ENCODE measurements around the gene HORMAD1.
"Not testable (repeated sequence)": the region's sequence is repeated elsewhere in the genome, so short reads cannot be mapped to it uniquely, and the experiment has no call there.

Gene HORMAD1

GRCh38 chr1:150696995-150697927 lies 23.4 kb downstream of the HORMAD1 start, which contains the start of gene GOLPH3L:
Gene GOLPH3L, minus strand, starts transcription at chr1:150697154. Its CDS starts 2,316 bp downstream, at chr1:150694838.
- peak; percentile 7 to 98 (median 87) for DNase-seq

GRCh38 chr1:150696590-150696989 lies 24.1 kb downstream of the HORMAD1 start:
- no peak for DNase-seq

GRCh38 chr1:150696162-150696561 lies 24.5 kb downstream of the HORMAD1 start:
- DNase-seq, result no peak

- DNase-seq, result no peak
Measured at GRCh38 chr1:150695561-150695960, 25.1 kb downstream of the HORMAD1 start.

GRCh38 chr1:150692720-150693119 lies 28.0 kb downstream of the HORMAD1 start:
- DNase-seq, result no peak

- DNase-seq, result no peak
Measured at GRCh38 chr1:150688763-150689162, 31.9 kb downstream of the HORMAD1 start.

GRCh38 chr1:150686275-150686674 lies 34.4 kb downstream of the HORMAD1 start:
- DNase-seq, result no peak

GRCh38 chr1:150683914-150684313 lies 36.8 kb downstream of the HORMAD1 start:
- no peak for DNase-seq

- DNase-seq, result no peak
Measured at GRCh38 chr1:150678988-150679387, 41.7 kb downstream of the HORMAD1 start.

- no peak for DNase-seq
Measured at GRCh38 chr1:150674881-150675280, 45.8 kb downstream of the HORMAD1 start.

GRCh38 chr1:150663321-150663720 lies 57.4 kb downstream of the HORMAD1 start:
- no peak for DNase-seq

GRCh38 chr1:150662811-150663210 lies 57.9 kb downstream of the HORMAD1 start:
- DNase-seq, result no peak

- no peak for DNase-seq
Measured at GRCh38 chr1:150661156-150661555, 59.5 kb downstream of the HORMAD1 start.

- no peak for DNase-seq
Measured at GRCh38 chr1:150660584-150660983, 60.1 kb downstream of the HORMAD1 start.

- not testable (repeated sequence) for DNase-seq
Measured at GRCh38 chr1:150657064-150657463, 63.6 kb downstream of the HORMAD1 start.

- not testable (repeated sequence) for DNase-seq
Measured at GRCh38 chr1:150654635-150655034, 66.1 kb downstream of the HORMAD1 start.

- no peak for DNase-seq
Measured at GRCh38 chr1:150650193-150650592, 70.5 kb downstream of the HORMAD1 start.

GRCh38 chr1:150649441-150650075 lies 71.1 kb downstream of the HORMAD1 start:
- no peak for DNase-seq

All from hypothalamus (tissue), 51 donors.